ENCODE measurements around the gene PLPP6.

Gene PLPP6

DNA sequence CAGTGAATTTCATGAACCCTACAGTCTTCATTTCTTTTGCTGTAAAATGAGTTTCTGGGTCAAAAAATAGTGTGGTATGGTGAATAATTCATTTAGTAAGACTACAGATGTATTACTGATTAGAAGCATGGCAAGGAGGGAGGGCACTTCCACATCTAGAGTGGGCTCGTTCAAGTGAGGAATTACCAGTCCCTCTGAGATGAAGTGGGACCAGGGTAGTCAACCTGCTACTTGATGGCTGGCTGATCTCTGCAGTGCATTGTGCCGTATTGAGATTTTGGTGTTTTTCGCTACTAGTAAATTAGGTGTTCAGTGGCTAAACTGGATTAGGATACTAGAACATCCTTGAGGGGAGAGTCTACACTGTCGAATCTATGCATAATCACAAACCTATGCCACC, 28.1 kb downstream of the PLPP6 start:
- DNase-seq (ENCODE audit: low read depth in 4 of 4, low spot score in 1 of 4), result no peak

DNA sequence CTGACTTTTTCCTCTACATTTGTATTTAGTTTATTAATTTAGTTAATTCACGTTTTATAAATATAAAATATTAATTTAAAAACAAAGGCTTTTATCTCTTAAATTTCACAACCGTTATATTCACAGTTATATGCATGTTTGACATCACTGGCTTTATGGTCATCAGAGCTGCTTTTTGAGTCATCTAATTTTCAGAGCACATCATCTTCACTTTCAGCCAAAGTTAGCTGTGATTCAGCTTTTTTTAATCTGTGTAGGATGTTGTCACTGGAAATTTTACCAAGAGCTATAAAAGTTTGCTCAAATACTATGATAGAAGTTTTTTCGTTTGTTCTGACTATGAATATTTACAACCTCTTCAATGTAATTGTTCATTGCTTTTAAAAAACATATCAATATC, 29.7 kb downstream of the PLPP6 start:
- DNase-seq (ENCODE audit: low read depth in 4 of 4, low spot score in 1 of 4), result no peak

DNA sequence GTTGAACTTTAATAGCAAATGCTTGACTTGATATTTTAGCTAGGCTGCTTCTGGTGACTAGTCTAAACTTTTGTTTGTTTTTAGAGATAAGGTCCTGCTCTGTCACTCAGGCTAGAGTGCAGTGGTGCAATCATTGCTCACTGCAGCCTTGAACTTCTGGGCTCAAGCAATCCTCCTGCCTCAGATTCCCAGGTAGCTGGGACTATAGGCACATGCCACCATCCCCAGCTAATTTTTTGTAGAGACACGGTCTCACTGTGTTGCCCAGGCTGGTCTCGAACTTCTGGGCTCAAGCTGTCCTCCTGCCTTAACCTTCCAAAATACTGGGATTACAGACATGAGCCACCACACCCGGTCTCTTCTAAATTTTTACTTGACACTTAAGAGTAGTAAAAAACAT, 38.0 kb downstream of the PLPP6 start:
- no peak for DNase-seq (ENCODE audit: low read depth in 4 of 4, low spot score in 1 of 4)

DNA sequence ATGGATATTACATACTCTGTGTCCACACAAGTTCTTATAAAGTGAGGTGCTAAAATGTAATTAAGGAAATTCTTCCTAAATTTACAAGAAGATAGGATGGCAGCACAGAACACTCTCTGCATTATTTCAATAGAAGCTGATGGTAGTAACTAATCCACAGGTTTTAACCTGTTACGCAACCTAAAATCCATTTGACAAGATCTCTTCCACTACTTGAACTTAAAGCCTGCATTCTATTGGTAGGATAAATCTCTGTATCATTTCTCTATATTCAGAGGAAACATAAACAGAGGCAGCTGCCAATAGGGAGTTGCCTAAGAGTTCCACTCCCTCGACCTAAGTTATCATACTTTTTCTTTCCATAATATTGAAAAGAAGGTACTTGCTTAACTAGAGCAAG, 38.8 kb downstream of the PLPP6 start:
- DNase-seq (ENCODE audit: low read depth in 4 of 4, low spot score in 1 of 4), result no peak

DNA sequence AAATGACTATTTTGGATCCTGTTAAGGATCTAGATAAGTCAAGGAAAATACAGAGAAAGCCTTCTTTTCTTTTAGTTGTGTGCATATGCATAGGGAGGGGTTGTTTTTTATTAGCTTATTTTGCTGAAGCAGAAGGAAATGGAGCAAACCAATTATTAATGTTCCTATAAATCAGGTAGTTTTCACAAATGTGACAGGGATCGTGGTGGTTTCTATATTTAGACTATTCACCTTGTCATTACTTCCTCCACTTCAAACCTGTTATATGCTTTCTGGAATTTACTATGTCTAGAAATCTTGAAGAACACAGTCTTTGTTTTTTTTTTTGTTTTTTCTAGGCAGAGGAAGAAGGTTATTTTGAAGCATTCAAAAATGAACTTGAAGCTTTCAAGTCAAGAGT, 39.4 kb downstream of the PLPP6 start:
- DNase-seq (ENCODE audit: low read depth in 4 of 4, low spot score in 1 of 4), result no peak

DNA sequence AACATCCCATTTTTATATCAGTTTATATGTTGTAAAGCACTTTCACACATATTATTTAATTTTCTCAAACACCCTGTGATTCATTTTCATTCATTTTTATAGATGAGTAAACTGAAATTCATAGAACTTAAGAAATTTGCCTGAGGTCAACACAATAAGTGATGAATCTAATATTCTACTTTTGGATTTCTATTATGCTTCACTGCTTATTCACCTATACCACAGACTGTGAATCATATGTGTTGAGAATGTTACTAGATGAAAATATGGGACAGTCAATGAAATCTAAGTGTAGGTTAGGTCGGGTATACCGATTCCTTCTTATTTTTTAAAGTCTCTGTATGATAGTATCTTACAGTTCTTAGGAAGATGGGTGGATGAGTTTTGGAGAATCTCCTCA, 42.0 kb downstream of the PLPP6 start:
- no peak for DNase-seq (ENCODE audit: low read depth in 4 of 4, low spot score in 1 of 4)

DNA sequence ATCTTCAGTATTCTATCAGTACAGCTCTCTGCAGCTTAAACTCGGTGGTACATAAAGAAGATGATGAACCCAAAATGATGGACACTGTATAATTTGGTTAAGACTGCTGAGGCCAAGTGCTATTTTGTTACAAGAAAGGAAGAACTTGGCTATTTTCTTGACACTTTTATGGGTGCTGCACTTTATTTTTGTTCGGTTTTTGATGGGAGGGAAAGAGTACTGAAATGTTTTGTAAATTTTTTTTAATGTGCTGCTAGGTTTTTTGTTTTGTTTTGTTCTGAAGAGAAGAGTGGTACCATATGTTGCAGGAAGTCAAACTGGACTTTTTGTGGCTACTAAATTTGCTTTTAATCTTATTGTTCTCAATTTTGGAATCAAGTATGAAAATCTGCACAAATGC, 43.9 kb downstream of the PLPP6 start:
- no peak for DNase-seq (ENCODE audit: low read depth in 4 of 4, low spot score in 1 of 4)

DNA sequence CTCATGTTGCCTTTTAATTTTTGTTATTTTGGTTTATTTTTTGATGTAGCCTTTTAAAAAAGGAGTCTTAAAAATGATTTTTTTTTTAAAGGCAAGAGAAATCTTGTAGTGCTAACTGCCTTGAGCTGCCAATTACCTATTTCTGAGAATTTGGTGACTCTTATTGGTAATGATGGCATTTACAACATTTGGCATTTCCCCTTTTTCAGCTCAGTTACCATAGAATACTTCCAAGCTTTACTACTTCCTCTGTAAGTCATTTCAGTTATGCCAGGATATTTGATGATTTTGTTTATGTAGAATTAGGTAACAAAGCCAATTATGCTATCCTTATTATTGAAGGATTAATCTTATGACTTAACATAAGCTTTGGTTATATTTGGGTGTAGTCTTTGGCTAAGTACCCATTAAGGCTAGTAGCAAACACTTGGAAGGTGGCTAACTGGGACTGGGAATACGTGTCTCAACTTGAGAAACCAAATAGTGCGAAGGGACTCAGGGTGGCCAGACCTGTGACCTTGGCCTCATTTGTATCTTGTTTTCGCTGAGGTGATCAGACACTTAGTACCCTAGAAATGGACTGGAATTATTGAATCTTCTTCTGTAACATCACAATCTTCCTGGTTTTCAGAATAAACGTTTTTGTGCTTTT, 45.0 kb downstream of the PLPP6 start:
- DNase-seq (ENCODE audit: low read depth in 4 of 4, low spot score in 1 of 4), result no peak

DNA sequence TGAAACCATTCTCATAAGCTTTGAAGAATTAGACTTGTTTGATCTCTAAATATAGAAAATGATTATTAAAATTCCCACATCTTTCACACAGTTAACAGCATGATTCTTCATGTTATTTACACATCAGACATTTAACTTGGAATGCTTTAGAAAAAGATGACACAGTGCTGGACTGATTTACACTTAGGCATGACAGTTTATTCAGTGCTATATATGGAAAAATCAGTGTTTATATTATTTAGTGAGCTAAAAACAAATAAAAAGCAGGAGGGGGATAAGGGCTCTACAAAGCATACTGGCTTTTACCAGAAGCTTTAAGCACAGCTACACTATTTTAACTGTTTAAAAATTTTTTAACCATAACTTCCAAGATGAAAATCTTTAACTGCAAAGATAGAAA, 47.3 kb downstream of the PLPP6 start:
- no peak for DNase-seq (ENCODE audit: low read depth in 4 of 4, low spot score in 1 of 4)

DNA sequence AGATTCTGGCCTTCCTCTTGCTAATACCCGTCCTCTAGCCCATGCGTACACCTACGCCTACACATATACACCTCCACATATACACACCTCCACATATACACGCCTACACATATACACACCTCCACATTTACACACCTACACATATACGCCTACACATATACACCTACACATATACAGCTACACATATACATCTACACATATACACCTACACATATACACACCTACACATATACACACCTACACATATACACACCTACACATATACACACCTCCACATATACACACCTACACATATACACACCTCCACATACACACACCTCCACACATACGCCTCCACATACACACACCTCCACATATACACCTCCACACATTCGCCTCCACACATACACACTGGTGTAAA, 51.8 kb downstream of the PLPP6 start:
- no peak for DNase-seq (ENCODE audit: low read depth in 4 of 4, low spot score in 1 of 4)

DNA sequence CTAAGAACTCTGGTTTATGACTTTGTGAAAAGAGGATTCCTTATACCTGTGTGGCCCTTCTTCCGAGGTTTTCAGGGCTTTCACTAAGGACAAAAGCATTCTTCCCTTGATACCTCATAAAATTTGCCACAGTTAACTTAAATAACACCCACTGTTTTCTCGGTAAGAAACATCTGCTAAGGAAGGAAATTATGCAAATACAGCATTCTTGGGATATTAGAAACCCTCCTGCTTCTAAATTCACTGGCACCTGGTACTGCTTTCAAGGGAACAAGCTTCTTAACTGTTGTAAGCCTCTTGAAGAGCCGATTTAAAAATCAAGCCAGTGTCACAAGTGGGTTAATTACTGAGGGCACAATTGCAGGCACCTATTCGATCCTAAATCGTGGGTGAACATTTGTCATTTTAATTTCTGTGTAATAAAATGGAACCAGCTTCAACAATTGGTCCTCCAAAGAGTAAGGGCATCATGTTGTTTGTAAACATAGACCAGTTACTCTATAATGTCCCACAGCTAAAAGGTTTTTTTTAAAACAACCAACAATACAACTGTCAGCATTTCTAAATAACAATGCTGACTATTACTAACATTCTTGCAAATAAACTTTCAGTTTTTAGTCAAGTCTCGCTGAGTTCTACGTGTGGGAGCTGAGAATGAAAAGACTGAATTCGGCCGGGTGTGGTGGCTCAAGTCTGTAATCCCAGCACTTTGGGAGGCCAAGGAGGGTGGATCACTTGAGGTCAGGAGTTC, 52.3 kb downstream of the PLPP6 start:
- no peak for DNase-seq (ENCODE audit: low read depth in 4 of 4, low spot score in 1 of 4)

Data from stimulated activated CD4-positive, alpha-beta T cell treated with anti-CD3 and anti-CD28 coated beads, Interleukin-1b, Interleukin-23, amount 100 ng/mL, for 24 hours (primary cell).